Panc1 (cell line): ENCODE measurements around the gene KMT2C.

Experiments used
- CTCF ChIP-seq: fragments of 450-650 bp; IDR thresholded peaks from 2 replicates; pipeline ENCODE4 v1.5.1; 2017; ENCODE audit warnings: mild to moderate bottlenecking
- POLR2AphosphoS5 ChIP-seq: IDR thresholded peaks from 2 replicates; pipeline ENCODE4 v1.6.1; 2012; ENCODE audit warnings: mild to moderate bottlenecking, low read depth, low read length, moderate library complexity
- REST ChIP-seq, 2 experiments: IDR thresholded peaks; 2 replicates each; pipeline ENCODE4 v1.6.1; 2011 to 2012; ENCODE audit warnings: low read depth in 2 of 2, control low read depth in 1 of 2, low read length in 1 of 2, mild to moderate bottlenecking in 1 of 2, moderate library complexity in 1 of 2; ENCODE audit not compliant: insufficient read depth in 1 of 2
- TCF7L2 ChIP-seq: IDR thresholded peaks from 2 replicates; pipeline ENCODE4 v1.6.1; 2011; ENCODE audit warnings: mild to moderate bottlenecking, low read depth, low read length, inconsistent platforms

- TF ChIP-seq CTCF (no peak), TCF7L2 (no peak), REST (IDR thresholded peaks at IDR 0.05; ENCODE audit: insufficient read depth in 1 of 2, low read depth in 2 of 2, low read length in 1 of 2) (no peak), POLR2AphosphoS5 (no peak)
Observed at GRCh38 chr7:152148706-152149105, 287.1 kb downstream of the KMT2C start.
